SK-N-SH (cell line): ENCODE results near the gene FAM184B. TPM values are rescaled to one million over a fixed set of nuclear protein-coding genes. Genes with fewer than 3 reads are reported as not detected.
A peak's percentile ranks its signal among the peaks of the same experiment; 100 is the strongest.

Source experiments
- CTCF ChIA-PET: fragments of 300-600, 350-600 bp; formaldehyde crosslinking; extraction: SDS; loops from one replicate; lab custom pipeline; 2021; lab: Yijun Ruan, JAX
- POLR2A ChIA-PET: fragments of 350-600 bp; sonication (Branson Sonifier 250); formaldehyde crosslinking; extraction: SDS; loops from one replicate; lab custom pipeline; 2020; ENCODE audit warnings: antibody characterized with exemption, inconsistent platforms; lab: Yijun Ruan, JAX
- DNase-seq: peaks from one replicate; pipeline ENCODE4 v3.0.0; 2012
- H2AFZ ChIP-seq: fragments of 200-600 bp; sonication (generic); 2 replicates; pipeline ENCODE4 v1.8.1; 2016; ENCODE audit warnings: antibody characterized with exemption, mild to moderate bottlenecking, low read depth
- H3F3A ChIP-seq: fragments of 200-600 bp; sonication (generic); replicated peaks from 2 replicates; pipeline ENCODE3; 2016; ENCODE audit warnings: antibody characterized with exemption, mild to moderate bottlenecking; ENCODE audit not compliant: insufficient read depth
- H3K27ac ChIP-seq, 2 experiments: fragments of 200-500 bp in 1 of 2; fragments of 200-600 bp in 1 of 2; sonication (Bioruptor generic) in 1 of 2; sonication (generic), shearing (Covaris generic) in 1 of 2; 2 replicates each; pipeline versions ENCODE4 v1.5.1 to v1.6.1; 2014 to 2016; ENCODE audit warnings: low read depth in 2 of 2, inconsistent platforms in 1 of 2, low read length in 1 of 2, mild to moderate bottlenecking in 1 of 2, mixed read lengths in 1 of 2
- H3K27me3 ChIP-seq: fragments of 200-600 bp; sonication (generic), shearing (Covaris generic); 2 replicates; pipeline ENCODE4 v1.6.1; 2016; ENCODE audit warnings: mixed run types; ENCODE audit not compliant: insufficient read depth
- H3K36me3 ChIP-seq, 2 experiments: fragments of 200-500 bp in 1 of 2; fragments of 200-600 bp in 1 of 2; sonication (Bioruptor generic) in 1 of 2; sonication (generic) in 1 of 2; replicated peaks in 1 of 2; 2 replicates each; pipeline versions ENCODE3 to v1.5.1; 2014 to 2016; ENCODE audit warnings: low read length in 1 of 2, mild to moderate bottlenecking in 1 of 2; ENCODE audit not compliant: insufficient read depth in 2 of 2, control insufficient read depth in 1 of 2
- H3K4me1 ChIP-seq, 2 experiments: fragments of 200-500 bp in 1 of 2; fragments of 200-600 bp in 1 of 2; sonication (Bioruptor generic) in 1 of 2; sonication (generic), shearing (Covaris generic) in 1 of 2; 2 replicates each; pipeline versions ENCODE4 v1.5.1 to v1.6.1; 2014 to 2016; ENCODE audit warnings: low read depth in 1 of 2, low read length in 1 of 2, mixed run types in 1 of 2; ENCODE audit not compliant: insufficient read depth in 2 of 2, control insufficient read depth in 1 of 2
- H3K4me2 ChIP-seq: fragments of 200-600 bp; sonication (generic), shearing (Covaris generic); 2 replicates; pipeline ENCODE4 v1.6.1; 2017; ENCODE audit warnings: mixed run types
- H3K4me3 ChIP-seq, 2 experiments: fragments of 200-500 bp in 1 of 2; fragments of 200-600 bp in 1 of 2; sonication (Bioruptor generic) in 1 of 2; sonication (generic), shearing (Covaris generic) in 1 of 2; 2 replicates each; pipeline versions ENCODE4 v1.5.1 to v1.8.1; 2014 to 2016; ENCODE audit warnings: low read depth in 2 of 2, inconsistent platforms in 1 of 2, low read length in 1 of 2, mild to moderate bottlenecking in 1 of 2, mixed read lengths in 1 of 2, moderate library complexity in 1 of 2
- H3K79me2 ChIP-seq: fragments of 200-600 bp; sonication (generic); 2 replicates; pipeline ENCODE4 v1.8.1; 2017; ENCODE audit warnings: mild to moderate bottlenecking; ENCODE audit not compliant: insufficient read depth
- H3K9ac ChIP-seq: fragments of 200-600 bp; sonication (generic); 2 replicates; pipeline ENCODE4 v1.6.1; 2017; ENCODE audit warnings: mixed run types
- H3K9me2 ChIP-seq: fragments of 200-600 bp; sonication (generic); 2 replicates; pipeline ENCODE4 v1.6.1; 2017; ENCODE audit warnings: mixed run types
- H3K9me3 ChIP-seq: fragments of 200-600 bp; sonication (generic); 2 replicates; pipeline ENCODE4 v1.6.1; 2017; ENCODE audit warnings: mixed run types, mild to moderate bottlenecking, moderate library complexity
- H4K20me1 ChIP-seq: fragments of 200-600 bp; sonication (generic); 2 replicates; pipeline ENCODE4 v1.6.1; 2017; ENCODE audit warnings: mild to moderate bottlenecking, mixed run types; ENCODE audit not compliant: insufficient read depth
- CHD2 ChIP-seq: fragments of 150-350 bp; IDR thresholded peaks from 2 replicates; pipeline ENCODE4 v1.6.1; 2018; ENCODE audit warnings: low read length; ENCODE audit not compliant: partially characterized antibody
- CTCF ChIP-seq: fragments of 200-600 bp; sonication (generic); IDR thresholded peaks from 2 replicates; pipeline ENCODE4 v1.6.1; 2017; ENCODE audit warnings: antibody characterized with exemption, mild to moderate bottlenecking, moderate library complexity
- EP300 ChIP-seq, 2 experiments: IDR thresholded peaks; 2 replicates each; pipeline versions ENCODE4 v1.4.0 to v1.6.1; 2012; ENCODE audit warnings: borderline replicate concordance in 1 of 2, low read depth in 1 of 2, low read length in 1 of 2
- FOXJ3 ChIP-seq: sonication (generic); formaldehyde crosslinking; IDR thresholded peaks from 2 replicates; pipeline ENCODE4 v1.5.1; 2020; ENCODE audit warnings: mild to moderate bottlenecking, missing genetic modification reagents
- FOXM1 ChIP-seq: IDR thresholded peaks from 2 replicates; pipeline ENCODE4 v1.4.0; 2012; ENCODE audit warnings: low read depth, mild to moderate bottlenecking
- GABPA ChIP-seq: IDR thresholded peaks from 2 replicates; pipeline ENCODE4 v1.4.0; 2012; ENCODE audit warnings: low read depth, mild to moderate bottlenecking
- JUND ChIP-seq: IDR thresholded peaks from 2 replicates; pipeline ENCODE4 v1.4.0; 2012
- NFIC ChIP-seq: IDR thresholded peaks from 2 replicates; pipeline ENCODE4 v1.4.0; 2012; ENCODE audit warnings: borderline replicate concordance
- PBX3 ChIP-seq: IDR thresholded peaks from 2 replicates; pipeline ENCODE4; 2012
- POLR2AphosphoS5 ChIP-seq: IDR thresholded peaks from 2 replicates; pipeline ENCODE4 v1.6.1; 2012; ENCODE audit warnings: low read depth, low read length
- RAD21 ChIP-seq: IDR thresholded peaks from 2 replicates; pipeline ENCODE4 v1.6.1; 2012; ENCODE audit warnings: mild to moderate bottlenecking, low read length
- REST ChIP-seq: IDR thresholded peaks from 2 replicates; pipeline ENCODE4 v1.6.1; 2012; ENCODE audit warnings: mild to moderate bottlenecking, low read depth, low read length, moderate library complexity
- SMC3 ChIP-seq: IDR thresholded peaks from 2 replicates; pipeline ENCODE4 v1.6.1; 2012; ENCODE audit warnings: low read depth, low read length, improper control_type of control experiment
- TAF1 ChIP-seq: IDR thresholded peaks from 2 replicates; pipeline ENCODE4 v1.6.1; 2012; ENCODE audit warnings: low read depth, mild to moderate bottlenecking, low read length, moderate library complexity, borderline replicate concordance
- TEAD4 ChIP-seq: IDR thresholded peaks from 2 replicates; pipeline ENCODE4 v1.4.0; 2012; ENCODE audit warnings: mild to moderate bottlenecking, borderline replicate concordance; ENCODE audit not compliant: insufficient read depth
- YY1 ChIP-seq: IDR thresholded peaks from 2 replicates; pipeline ENCODE4 v1.4.0; 2012; ENCODE audit warnings: low read depth, mild to moderate bottlenecking
- WGBS: methylation state at CpG from one replicate; pipeline ENCODE4 v1.1.6; 2017; ENCODE audit warnings: low lambda C conversion rate; 5-methylcytosine and 5-hydroxymethylcytosine counted together
- polyA plus RNA-seq, 3 experiments: library from polyadenylated mRNA; depleted of rRNA; stranded (reverse); fragments of >200 nt; gene quantifications; 2 replicates each; pipeline ENCODE4 v1.2.3, GENCODE V29; 2012

Gene FAM184B
- polyA plus RNA-seq, 1 of the 3 experiments (the other 2 are of a cell fraction): not detected

GRCh38 chr4:17639136-17639535 lies 142.3 kb downstream of the FAM184B start:
- WGBS: 89% methylated on average over 7 of the region's 7 CpGs
- ChIA-PET POLR2A (no interaction called here), CTCF (interaction anchor here (5.5 kb wide), 1 partner anchor 90 kb away, joined by 28 read pairs; no protein-coding TSS in a partner anchor)
- TF ChIP-seq RAD21 (no peak), JUND (no peak), FOXJ3 (CRISPR knock-in tag) (no peak), GABPA (no peak), NFIC (no peak), PBX3 (no peak), TEAD4 (no peak), EP300 (IDR thresholded peaks at IDR 0.05; ENCODE audit: borderline replicate concordance in 1 of 2, low read depth in 1 of 2, low read length in 1 of 2) (no peak), CHD2 (no peak), POLR2AphosphoS5 (no peak), TAF1 (no peak), YY1 (no peak), FOXM1 (no peak)
- Histone ChIP-seq H2AFZ (no peak overlapping the region), H3F3A (peaks cover 15% of the 10 kb centered on the region), H4K20me1 (0 out of 2 replicates have a peak, but pooled peaks cover 3% of the 10 kb centered on the region), H3K27ac (no peak overlapping the region), H3K9ac (no peak overlapping the region), H3K4me1 (no peaks in the 10 kb centered on the region; a peak in 1 of 4 replicates), H3K27me3 (no peaks in the 10 kb centered on the region), H3K79me2 (no peaks in the 10 kb centered on the region), H3K9me2 (no peaks in the 10 kb centered on the region), H3K36me3 (peaks cover 8 to 25% of the 10 kb centered on the region in 2 experiments), H3K9me3 (no peaks in the 10 kb centered on the region), H3K4me2 (no peak overlapping the region), H3K4me3 (no peak overlapping the region)
- DNase-seq: no peak

- no peaks in the 10 kb centered on the region for H3K27me3 ChIP-seq
- 42% methylated on average over 22 of the region's 32 CpGs for WGBS
- H3K9ac ChIP-seq: no peak overlapping the region
- H4K20me1 ChIP-seq: 0 out of 2 replicates have a peak, but pooled peaks cover 3% of the 10 kb centered on the region
- CTCF ChIA-PET: interaction anchor here (0.6 to 4.3 kb wide), 33 partner anchors 10 to 475 kb away, joined by 3 to 42 read pairs (median 4); partner anchors contain the start of gene MED28
- no peaks in the 10 kb centered on the region for H3K9me3 ChIP-seq
- peak overlapping the region in 1 of 2 experiments; percentile 53; a peak in 1 of 4 replicates for H3K4me3 ChIP-seq
- H2AFZ ChIP-seq: no peak overlapping the region
- POLR2A ChIA-PET: interaction anchor here (0.7 kb wide), 1 partner anchor 173 kb away, joined by 3 read pairs; no protein-coding TSS in a partner anchor
- H3K79me2 ChIP-seq: no peaks in the 10 kb centered on the region
- TF ChIP-seq CTCF (peak; percentile 92), RAD21 (peak; percentile 81), NFIC (no peak), REST (no peak), JUND (no peak), SMC3 (peak; percentile 86), CHD2 (peak; percentile 40), GABPA (no peak)
- peaks cover 24 to 37% of the 10 kb centered on the region in 2 experiments for H3K36me3 ChIP-seq
- H3K4me2 ChIP-seq: no peak overlapping the region
- no peaks in the 10 kb centered on the region for H3K9me2 ChIP-seq
- H3F3A ChIP-seq: peaks cover 15% of the 10 kb centered on the region
- DNase-seq: peak; percentile 92
- H3K27ac ChIP-seq: no peak overlapping the region
- H3K4me1 ChIP-seq: no peaks in the 10 kb centered on the region; a peak in 1 of 4 replicates
These were observed 144.5 kb downstream of the FAM184B start for GRCh38 chr4:17636696-17637622.
